Breast epithelium (tissue), 4 donors: ENCODE measurements around the gene LY6G5B. TPM values are rescaled to one million over a fixed set of nuclear protein-coding genes. Genes with fewer than 3 reads are reported as not detected.

Experiments used
- DNase-seq, 2 donors: peaks; one replicate each; pipeline ENCODE4 v3.0.0-alpha.2; 2019; ENCODE audit warnings: low spot score in 2 of 2
- H3K27ac ChIP-seq, 2 donors: fragments of 200-600 bp; sonication (generic) in 1 of 2; one replicate each; pipeline ENCODE4 v1.5.1; 2016 to 2019; ENCODE audit warnings: mild to moderate bottlenecking in 1 of 2
- H3K27me3 ChIP-seq, 2 donors: fragments of 200-600 bp; sonication (generic) in 1 of 2; one replicate each; pipeline versions ENCODE4 v1.5.1 to v1.6.0; 2017 to 2019; ENCODE audit warnings: control low read depth in 1 of 2, mild to moderate bottlenecking in 1 of 2
- H3K36me3 ChIP-seq: fragments of 200-600 bp; one replicate; pipeline ENCODE4 v1.5.1; 2019
- H3K4me1 ChIP-seq, 2 donors: fragments of 200-600 bp; sonication (generic); one replicate each; pipeline ENCODE4 v1.5.1; 2016 to 2019; ENCODE audit warnings: control low read depth in 1 of 2
- H3K4me3 ChIP-seq, 3 donors: fragments of 200-600 bp; sonication (generic); 1 replicate in 2 of 3; 2 replicates in 1 of 3; pipeline ENCODE4 v1.5.1; 2016 to 2019; ENCODE audit warnings: mild to moderate bottlenecking in 3 of 3, moderate library complexity in 2 of 3
- H3K9me3 ChIP-seq, 2 donors: fragments of 200-600 bp; sonication (generic) in 1 of 2; one replicate each; pipeline ENCODE4 v1.5.1; 2016 to 2019; ENCODE audit warnings: control low read depth in 1 of 2
- POLR2A ChIP-seq: fragments of 450-650 bp; IDR thresholded peaks from one replicate; pipeline ENCODE4 v1.6.1; 2016; ENCODE audit warnings: antibody characterized with exemption, mild to moderate bottlenecking, moderate library complexity
- POLR2AphosphoS5 ChIP-seq, 3 donors: sonication (generic); formaldehyde crosslinking; IDR thresholded peaks; one replicate each; pipeline ENCODE4 v1.6.1; 2017; ENCODE audit warnings: antibody characterized with exemption in 3 of 3
- intact Hi-C: fragments of 100-400 bp; cut with DNase I; formaldehyde crosslinking; loops from one replicate; pipeline ENCODE4 v1.15.1; 2023; ENCODE audit warnings: low total_unique reads
- total RNA-seq, 3 donors: library from RNA; depleted of rRNA; stranded (reverse); fragments of >200 nt; gene quantifications; one replicate each; pipeline ENCODE4 v1.1.0, GENCODE V29; 2016
- TF ChIP-seq, protein P1 (sequence below), 3 donors: fragments of 450-650 bp; IDR thresholded peaks; one replicate each; pipeline ENCODE4 v1.5.1; 2016 to 2017; ENCODE audit warnings: antibody characterized with exemption in 3 of 3, mild to moderate bottlenecking in 3 of 3, moderate library complexity in 3 of 3

The LY6G5B gene
- total RNA-seq, 3 donors from 2014 or later: 6.2 to 12.7 (median 8.5) TPM

- peak; percentile 81 for TF ChIP-seq POLR2A
- TF ChIP-seq, protein P1, sequence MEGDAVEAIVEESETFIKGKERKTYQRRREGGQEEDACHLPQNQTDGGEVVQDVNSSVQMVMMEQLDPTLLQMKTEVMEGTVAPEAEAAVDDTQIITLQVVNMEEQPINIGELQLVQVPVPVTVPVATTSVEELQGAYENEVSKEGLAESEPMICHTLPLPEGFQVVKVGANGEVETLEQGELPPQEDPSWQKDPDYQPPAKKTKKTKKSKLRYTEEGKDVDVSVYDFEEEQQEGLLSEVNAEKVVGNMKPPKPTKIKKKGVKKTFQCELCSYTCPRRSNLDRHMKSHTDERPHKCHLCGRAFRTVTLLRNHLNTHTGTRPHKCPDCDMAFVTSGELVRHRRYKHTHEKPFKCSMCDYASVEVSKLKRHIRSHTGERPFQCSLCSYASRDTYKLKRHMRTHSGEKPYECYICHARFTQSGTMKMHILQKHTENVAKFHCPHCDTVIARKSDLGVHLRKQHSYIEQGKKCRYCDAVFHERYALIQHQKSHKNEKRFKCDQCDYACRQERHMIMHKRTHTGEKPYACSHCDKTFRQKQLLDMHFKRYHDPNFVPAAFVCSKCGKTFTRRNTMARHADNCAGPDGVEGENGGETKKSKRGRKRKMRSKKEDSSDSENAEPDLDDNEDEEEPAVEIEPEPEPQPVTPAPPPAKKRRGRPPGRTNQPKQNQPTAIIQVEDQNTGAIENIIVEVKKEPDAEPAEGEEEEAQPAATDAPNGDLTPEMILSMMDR (IDR thresholded peaks at IDR 0.05): no peak
- peak; percentile 83 to 88 (median 87) for TF ChIP-seq POLR2AphosphoS5 (IDR thresholded peaks at IDR 0.05)
- peak within 1 kb of the TSS; percentile 90 to 94 for H3K27ac ChIP-seq
- peak; percentile 78 to 80 for DNase-seq
- no peaks in the 10 kb centered on the region for H3K36me3 ChIP-seq
- peaks cover 15 to 21% of the 10 kb centered on the region in 2 donors for H3K4me1 ChIP-seq
- H3K27me3 ChIP-seq: no peaks in the 10 kb centered on the region
- H3K4me3 ChIP-seq: peak within 1 kb of the TSS; percentile 77 to 91 (median 82)
- no peaks in the 10 kb centered on the region for H3K9me3 ChIP-seq
- intact Hi-C loops: no loop called here
These were observed 9.2 kb upstream of the LY6G5B start, which contains the start of gene C6orf47 for GRCh38 chr6:31660381-31661261. Gene C6orf47, minus strand, starts transcription at chr6:31660778. Its CDS starts 831 bp downstream, at chr6:31659947.

DNA sequence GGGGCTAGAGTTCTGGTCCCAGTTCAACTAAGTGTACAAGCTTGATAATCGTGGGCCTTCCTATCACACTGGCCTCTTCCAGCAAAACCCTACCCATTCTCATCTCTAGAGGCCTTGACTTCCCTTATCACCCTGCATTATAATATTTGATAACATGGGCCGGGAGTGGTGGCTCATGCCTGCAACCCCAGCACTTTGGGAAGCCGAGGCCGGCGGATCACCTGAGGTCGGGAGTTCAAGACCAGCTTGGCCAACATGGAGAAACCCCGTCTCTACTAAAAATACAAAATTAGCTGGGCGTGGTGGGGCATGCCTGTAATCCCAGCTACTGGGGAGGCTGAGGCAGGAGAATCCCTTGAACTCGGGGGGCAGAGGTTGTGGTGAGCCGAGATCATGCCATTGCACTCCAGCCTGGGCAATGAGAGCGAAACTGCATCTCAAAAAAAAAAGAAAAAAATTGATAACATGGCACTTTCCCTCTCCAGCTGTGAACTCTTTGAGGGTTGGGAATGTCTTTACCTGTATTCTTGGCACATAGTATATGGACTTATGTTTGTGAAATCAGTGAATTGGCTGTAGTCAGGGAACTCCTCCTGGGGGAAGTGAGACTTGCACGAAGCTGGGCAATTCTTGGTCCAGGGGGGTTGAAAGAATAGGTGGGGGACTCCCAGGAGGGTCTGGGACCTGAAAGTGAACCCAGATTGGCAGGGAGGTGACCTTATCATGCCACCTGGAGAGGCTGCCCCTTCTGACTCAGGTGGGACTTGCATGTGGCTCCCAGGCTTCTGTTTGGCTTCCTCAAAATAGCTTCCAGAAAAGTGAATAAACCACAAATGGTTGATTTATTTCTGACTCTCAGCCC, 8.3 kb upstream of the LY6G5B start:
- Histone ChIP-seq H3K4me1 (peaks cover 15 to 21% of the 10 kb centered on the region in 2 donors), H3K27ac (peak overlapping the region; percentile 90 to 94), H3K9me3 (no peaks in the 10 kb centered on the region), H3K27me3 (no peaks in the 10 kb centered on the region), H3K4me3 (peak overlapping the region; percentile 77 to 91 (median 82)), H3K36me3 (no peaks in the 10 kb centered on the region)
- DNase-seq: no peak
- intact Hi-C loops: no loop called here
- no peak for TF ChIP-seq POLR2A
- TF ChIP-seq POLR2AphosphoS5 (IDR thresholded peaks at IDR 0.05): no peak

DNA sequence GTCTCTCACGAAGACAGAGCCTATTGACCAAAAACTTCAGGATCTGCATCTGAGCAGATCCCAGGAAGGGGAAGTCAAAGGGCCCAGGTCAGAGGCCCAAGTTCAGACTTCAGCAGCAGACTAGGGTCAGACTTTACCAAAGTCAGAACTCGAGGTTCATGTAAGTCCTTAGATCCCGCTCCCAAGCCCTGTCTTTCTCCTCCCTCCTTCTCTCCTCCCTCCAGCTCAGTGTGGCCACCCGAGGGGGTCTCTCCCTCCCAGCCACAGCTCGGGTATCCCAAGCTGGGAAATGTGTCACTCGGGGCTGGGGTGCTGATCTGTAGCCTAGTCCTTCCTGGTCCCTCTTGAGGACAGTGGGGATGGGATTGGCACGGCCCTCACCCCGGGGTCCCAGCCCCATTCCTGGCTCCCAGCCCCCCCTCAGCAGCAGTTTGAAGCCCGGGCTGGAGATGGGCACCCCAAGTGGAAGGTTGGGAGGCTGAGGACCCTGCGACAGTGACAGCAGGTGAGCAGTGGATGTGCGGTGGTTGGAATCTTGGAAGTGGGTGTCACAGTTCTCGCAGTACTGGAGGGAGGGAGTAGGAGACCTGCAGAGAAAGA, 7.6 kb upstream of the LY6G5B start:
- DNase-seq: no peak
- intact Hi-C loops: no loop called here
- TF ChIP-seq POLR2AphosphoS5 (IDR thresholded peaks at IDR 0.05) (no peak), POLR2A (no peak)
- TF ChIP-seq, protein P1 (IDR thresholded peaks at IDR 0.05): no peak
- Histone ChIP-seq H3K27me3 (no peaks in the 10 kb centered on the region), H3K36me3 (no peaks in the 10 kb centered on the region), H3K27ac (peak overlapping the region in 1 of 2 donors; percentile 33), H3K9me3 (no peaks in the 10 kb centered on the region), H3K4me1 (peaks cover 21 to 28% of the 10 kb centered on the region in 2 donors), H3K4me3 (no peak overlapping the region)

DNA sequence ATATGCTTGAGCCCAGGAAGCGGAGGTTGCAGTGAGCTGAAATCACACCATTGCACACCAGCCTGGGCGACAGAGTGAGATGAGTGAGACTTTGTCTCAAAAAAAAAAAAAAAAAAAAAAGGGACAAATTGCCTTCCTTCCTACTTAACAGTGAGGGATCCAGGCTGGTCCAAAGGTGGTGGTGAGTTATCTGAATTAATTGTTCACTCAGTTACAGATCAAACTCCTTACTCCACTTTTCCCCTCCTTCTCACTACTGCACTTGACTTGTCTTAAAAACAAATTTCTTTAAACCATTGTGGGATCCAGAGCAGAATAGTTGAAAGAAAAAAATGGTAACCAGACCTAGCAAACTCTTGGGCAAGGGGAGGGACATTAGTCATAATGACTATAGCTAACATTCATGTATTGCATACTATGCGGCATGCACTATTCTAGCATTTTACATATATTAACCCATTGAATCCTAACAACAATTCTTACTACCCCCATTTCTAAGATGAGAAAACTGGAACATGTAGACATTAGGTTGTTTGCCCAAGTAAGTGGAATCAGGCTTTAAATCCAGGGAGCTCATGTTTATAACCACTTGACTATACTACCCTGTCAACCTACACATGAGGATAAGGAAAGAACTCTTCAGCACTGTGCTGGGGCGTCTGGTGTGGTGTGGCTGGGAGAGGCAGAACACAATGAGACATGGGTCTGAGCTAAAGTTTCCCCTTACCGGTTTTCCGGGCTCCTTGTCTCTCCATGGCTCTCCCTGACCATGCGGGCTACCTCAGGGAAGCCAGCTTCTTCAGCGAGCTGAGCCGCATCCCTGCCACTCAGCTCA, 6.4 kb upstream of the LY6G5B start:
- Histone ChIP-seq H3K4me3 (peak overlapping the region; percentile 65 to 87 (median 76)), H3K27me3 (no peaks in the 10 kb centered on the region), H3K27ac (peak overlapping the region; percentile 97 to 98), H3K36me3 (no peaks in the 10 kb centered on the region), H3K4me1 (peaks cover 21 to 33% of the 10 kb centered on the region in 2 donors), H3K9me3 (no peaks in the 10 kb centered on the region)
- TF ChIP-seq, protein P1 (IDR thresholded peaks at IDR 0.05): no peak
- no peak for TF ChIP-seq POLR2A
- TF ChIP-seq POLR2AphosphoS5 (IDR thresholded peaks at IDR 0.05): no peak
- intact Hi-C loops: no loop called here
- DNase-seq: no peak
